Measurements from ENCODE around the gene RGS6. TPM values are rescaled to one million over a fixed set of nuclear protein-coding genes. Genes with fewer than 3 reads are reported as not detected.
A peak's percentile ranks its signal among the peaks of the same experiment; 100 is the strongest.

The RGS6 gene
- total and polyA plus RNA-seq, 7 donors = 0.19 to 1.6 (median 0.42) TPM

DNA sequence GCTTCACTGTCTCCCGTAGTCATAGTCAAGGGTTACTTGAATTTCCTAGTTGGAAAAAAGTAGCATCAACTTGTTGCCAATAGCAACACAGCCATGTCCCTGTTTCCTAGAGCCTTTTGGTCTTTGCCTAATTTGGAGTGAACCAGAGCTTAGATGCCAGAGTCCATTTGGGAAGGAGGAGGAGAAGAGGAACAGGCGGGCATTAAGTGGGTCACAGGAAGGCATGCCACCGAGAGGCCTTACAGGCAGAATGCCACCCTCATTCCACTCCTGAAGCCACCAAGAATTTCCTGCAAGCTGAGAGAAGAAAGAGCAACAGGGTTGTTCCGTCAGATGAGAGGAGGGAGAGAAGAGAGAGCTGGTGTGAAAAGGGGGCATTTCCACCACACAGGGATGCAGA lies 622.2 kb downstream of the RGS6 start:
- 32 to 48% (median 34%) methylated on average over 4 of the region's 4 CpGs for WGBS, 3 donors
- peaks cover 14% of the 10 kb centered on the region for H3K4me1 ChIP-seq
- H3K36me3 ChIP-seq (ENCODE audit: insufficient read depth in 1 of 2, low read depth in 1 of 2) = no peaks in the 10 kb centered on the region
- intact Hi-C loops (cut with DNase I) = no loop called here
- DNase-seq = no peak
- H3K9me3 ChIP-seq = no peaks in the 10 kb centered on the region
- TF ChIP-seq, protein P1, sequence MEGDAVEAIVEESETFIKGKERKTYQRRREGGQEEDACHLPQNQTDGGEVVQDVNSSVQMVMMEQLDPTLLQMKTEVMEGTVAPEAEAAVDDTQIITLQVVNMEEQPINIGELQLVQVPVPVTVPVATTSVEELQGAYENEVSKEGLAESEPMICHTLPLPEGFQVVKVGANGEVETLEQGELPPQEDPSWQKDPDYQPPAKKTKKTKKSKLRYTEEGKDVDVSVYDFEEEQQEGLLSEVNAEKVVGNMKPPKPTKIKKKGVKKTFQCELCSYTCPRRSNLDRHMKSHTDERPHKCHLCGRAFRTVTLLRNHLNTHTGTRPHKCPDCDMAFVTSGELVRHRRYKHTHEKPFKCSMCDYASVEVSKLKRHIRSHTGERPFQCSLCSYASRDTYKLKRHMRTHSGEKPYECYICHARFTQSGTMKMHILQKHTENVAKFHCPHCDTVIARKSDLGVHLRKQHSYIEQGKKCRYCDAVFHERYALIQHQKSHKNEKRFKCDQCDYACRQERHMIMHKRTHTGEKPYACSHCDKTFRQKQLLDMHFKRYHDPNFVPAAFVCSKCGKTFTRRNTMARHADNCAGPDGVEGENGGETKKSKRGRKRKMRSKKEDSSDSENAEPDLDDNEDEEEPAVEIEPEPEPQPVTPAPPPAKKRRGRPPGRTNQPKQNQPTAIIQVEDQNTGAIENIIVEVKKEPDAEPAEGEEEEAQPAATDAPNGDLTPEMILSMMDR (IDR thresholded peaks at IDR 0.05) = no peak
- ATAC-seq = no peak
- no peak overlapping the region for H3K27ac ChIP-seq
- H3K27me3 ChIP-seq (ENCODE audit: insufficient read depth in 3 of 3, low read length in 2 of 3) = no peaks in the 10 kb centered on the region
- H3K4me3 ChIP-seq = no peak overlapping the region

DNA sequence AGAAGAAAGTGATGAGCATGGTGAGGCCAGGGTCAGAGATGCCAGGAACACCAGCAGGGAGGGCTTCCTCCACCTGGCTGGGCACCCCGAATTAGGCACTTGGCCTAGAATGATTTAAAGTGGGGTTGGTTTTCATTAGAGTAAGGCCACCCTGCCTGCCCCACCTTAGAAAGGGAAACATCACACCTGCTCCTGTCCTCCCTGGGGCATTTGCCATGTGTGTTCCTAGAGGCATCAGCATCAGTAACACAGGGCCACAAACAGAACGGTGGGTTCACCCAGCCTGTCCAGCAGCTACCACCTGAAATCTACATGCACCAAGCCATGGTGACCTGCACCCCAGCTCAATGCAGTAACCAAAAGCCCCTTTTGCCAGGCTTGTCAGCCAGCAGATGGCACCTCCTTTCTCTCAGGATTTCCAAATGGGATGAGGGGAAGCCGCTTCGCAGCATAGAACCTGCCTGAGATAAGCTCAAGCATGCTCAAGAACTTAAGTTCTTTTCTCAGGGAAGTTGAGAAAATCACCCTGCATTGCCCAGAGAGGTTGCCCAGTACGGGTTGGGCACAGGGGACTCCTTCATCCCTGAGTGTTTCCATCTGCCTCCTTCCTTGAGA lies 622.9 kb downstream of the RGS6 start:
- H3K36me3 ChIP-seq (ENCODE audit: insufficient read depth in 1 of 2, low read depth in 1 of 2) = no peaks in the 10 kb centered on the region
- H3K9me3 ChIP-seq = no peaks in the 10 kb centered on the region
- H3K27me3 ChIP-seq (ENCODE audit: insufficient read depth in 3 of 3, low read length in 2 of 3) = no peaks in the 10 kb centered on the region
- no peak overlapping the region for H3K27ac ChIP-seq
- peaks cover 15% of the 10 kb centered on the region for H3K4me1 ChIP-seq
- DNase-seq (no peak), ATAC-seq (peak in 1 of 4 donors; percentile 52)
- WGBS, 3 donors = 81 to 84% (median 83%) methylated on average over 5 of the region's 5 CpGs
- no peak overlapping the region for H3K4me3 ChIP-seq
- TF ChIP-seq, protein P1 (IDR thresholded peaks at IDR 0.05) = peak; percentile 18
- intact Hi-C loops (cut with DNase I) = no loop called here

DNA sequence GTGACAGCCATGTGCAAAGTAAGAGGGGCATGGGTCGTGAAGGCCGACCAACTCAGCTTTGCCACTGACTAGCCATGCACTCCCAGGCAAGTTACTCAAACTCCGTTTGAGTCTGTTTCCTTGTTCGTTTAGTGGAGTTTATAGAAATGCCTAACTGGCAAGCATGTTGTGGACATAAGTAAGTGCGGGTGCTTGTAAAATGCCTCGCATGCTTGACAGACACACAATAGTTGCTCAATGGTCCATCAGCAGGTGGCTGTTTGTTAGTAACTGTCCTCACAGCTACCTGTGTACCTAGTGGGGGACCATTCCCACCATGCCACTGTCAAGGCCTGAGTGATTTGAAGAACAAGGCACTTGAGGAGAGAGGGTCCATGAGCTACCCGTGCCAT lies 623.4 kb downstream of the RGS6 start:
- ATAC-seq (no peak), DNase-seq (no peak)
- TF ChIP-seq, protein P1 (IDR thresholded peaks at IDR 0.05) = no peak
- 95 to 97% (median 95%) methylated on average over 7 of the region's 7 CpGs for WGBS, 3 donors
- Histone ChIP-seq H3K27ac (no peak overlapping the region), H3K4me1 (peaks cover 15% of the 10 kb centered on the region), H3K36me3 (ENCODE audit: insufficient read depth in 1 of 2, low read depth in 1 of 2) (no peaks in the 10 kb centered on the region), H3K9me3 (no peaks in the 10 kb centered on the region), H3K27me3 (ENCODE audit: insufficient read depth in 3 of 3, low read length in 2 of 3) (no peaks in the 10 kb centered on the region), H3K4me3 (no peak overlapping the region)
- intact Hi-C loops (cut with DNase I) = no loop called here

DNA sequence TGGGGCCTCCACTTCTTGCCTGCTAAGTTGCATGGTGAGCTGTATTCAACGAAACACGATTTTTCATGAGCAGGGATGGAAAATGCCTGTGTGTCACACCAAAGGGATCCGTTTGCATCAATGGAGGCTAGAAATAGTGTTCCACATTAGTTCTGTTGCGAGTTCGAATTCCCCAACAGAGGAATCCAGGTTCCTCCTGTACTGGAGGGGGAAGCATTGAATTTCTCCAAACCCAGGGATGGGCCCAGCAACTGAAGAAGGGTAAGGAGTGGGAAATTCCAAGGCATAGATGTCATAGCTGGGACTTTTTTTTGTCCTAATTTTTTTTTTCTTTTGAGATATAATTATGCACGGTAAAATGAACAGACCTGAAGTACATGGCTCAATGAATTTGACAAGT lies 625.4 kb downstream of the RGS6 start:
- Histone ChIP-seq H3K4me1 (peaks cover 15% of the 10 kb centered on the region), H3K9me3 (no peaks in the 10 kb centered on the region), H3K27me3 (ENCODE audit: insufficient read depth in 3 of 3, low read length in 2 of 3) (no peaks in the 10 kb centered on the region), H3K27ac (no peak overlapping the region), H3K4me3 (no peak overlapping the region), H3K36me3 (ENCODE audit: insufficient read depth in 1 of 2, low read depth in 1 of 2) (no peaks in the 10 kb centered on the region)
- ATAC-seq (no peak), DNase-seq (no peak)
- 89 to 96% (median 92%) methylated on average over 6 of the region's 6 CpGs for WGBS, 3 donors
- TF ChIP-seq, protein P1 (IDR thresholded peaks at IDR 0.05) = no peak
- intact Hi-C loops (cut with DNase I) = no loop called here

DNA sequence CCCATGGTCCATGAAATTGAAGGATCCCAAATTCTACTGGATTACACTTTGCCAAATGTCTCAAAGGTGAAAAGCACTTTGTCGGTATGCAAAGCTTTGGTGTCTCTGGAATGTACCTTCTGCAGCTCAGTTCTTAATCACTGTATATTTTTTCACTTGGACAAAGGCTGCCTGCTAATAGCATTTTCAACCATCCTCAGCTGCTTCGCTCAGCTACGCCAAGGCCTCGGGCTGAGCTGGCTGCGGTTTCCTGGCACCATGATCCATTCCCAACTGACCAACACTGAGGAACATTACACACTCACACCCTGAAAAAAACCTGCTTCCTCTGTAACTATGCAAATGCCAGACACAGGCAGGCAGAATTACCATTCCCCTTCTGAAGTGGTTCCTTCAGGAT lies 626.5 kb downstream of the RGS6 start:
- peaks cover 15% of the 10 kb centered on the region for H3K4me1 ChIP-seq
- no peaks in the 10 kb centered on the region for H3K27me3 ChIP-seq (ENCODE audit: insufficient read depth in 3 of 3, low read length in 2 of 3)
- intact Hi-C loops (cut with DNase I) = no loop called here
- WGBS, 3 donors = 14 to 20% (median 17%) methylated on average over 5 of the region's 5 CpGs
- ATAC-seq (peak; percentile 64 to 81 (median 76)), DNase-seq (peak in 1 of 2 donors; percentile 67)
- H3K4me3 ChIP-seq = no peak overlapping the region
- H3K27ac ChIP-seq = peak overlapping the region; percentile 24
- no peaks in the 10 kb centered on the region for H3K9me3 ChIP-seq
- no peaks in the 10 kb centered on the region for H3K36me3 ChIP-seq (ENCODE audit: insufficient read depth in 1 of 2, low read depth in 1 of 2)
- TF ChIP-seq, protein P1 (IDR thresholded peaks at IDR 0.05) = no peak
